WTC11 (cell line): Measurements from ENCODE around the gene PRKCE.

Experiments
- GRHL2 ChIP-seq: fragments of 250-450 bp; sonication (Bioruptor Pico); IDR thresholded peaks from 2 replicates; pipeline ENCODE4 v1.8.0; 2022; ENCODE audit warnings: mild to moderate bottlenecking, moderate library complexity; ENCODE audit not compliant: insufficient replicate concordance, severe bottlenecking
- JUN ChIP-seq: sonication (generic); formaldehyde crosslinking; IDR thresholded peaks from 2 replicates; pipeline ENCODE4 v1.8.0; 2023; ENCODE audit warnings: mild to moderate bottlenecking, missing genetic modification reagents
- NR3C1 ChIP-seq: sonication (generic); formaldehyde crosslinking; conservative IDR thresholded peaks from 2 replicates; pipeline ENCODE4 v1.8.1; 2023; ENCODE audit warnings: low read depth, mild to moderate bottlenecking, missing genetic modification reagents
- RELA ChIP-seq: sonication (generic); formaldehyde crosslinking; IDR thresholded peaks from 2 replicates; pipeline ENCODE4 v1.8.1; 2022; ENCODE audit warnings: missing genetic modification reagents, mild to moderate bottlenecking, borderline replicate concordance
- SP1 ChIP-seq: sonication (generic); formaldehyde crosslinking; conservative IDR thresholded peaks from 2 replicates; pipeline ENCODE4 v1.8.1; 2022; ENCODE audit warnings: missing genetic modification reagents
- TEAD4 ChIP-seq: sonication (generic); formaldehyde crosslinking; IDR thresholded peaks from 2 replicates; pipeline ENCODE4 v1.8.0; 2022; ENCODE audit warnings: mild to moderate bottlenecking, missing genetic modification reagents
- ZNF121 ChIP-seq: sonication (generic); formaldehyde crosslinking; IDR thresholded peaks from 2 replicates; pipeline ENCODE4 v1.8.0; 2023; ENCODE audit warnings: missing genetic modification reagents
- ZNF317 ChIP-seq: sonication (generic); formaldehyde crosslinking; IDR thresholded peaks from 2 replicates; pipeline ENCODE4 v1.8.1; 2023; ENCODE audit warnings: low read depth, mild to moderate bottlenecking, moderate library complexity, missing genetic modification reagents, borderline replicate concordance
- TF ChIP-seq, protein P1 (sequence below): fragments of 200-600 bp; IDR thresholded peaks from 2 replicates; pipeline ENCODE4 v1.8.0; 2022; ENCODE audit warnings: antibody characterized with exemption
- TF ChIP-seq, protein P2 (sequence below): sonication (generic); formaldehyde crosslinking; IDR thresholded peaks from 2 replicates; pipeline ENCODE4 v1.8.0; 2022; ENCODE audit warnings: mild to moderate bottlenecking, missing genetic modification reagents
- TF ChIP-seq, protein P3 (sequence below): fragments of 250-450 bp; sonication (Bioruptor Pico); IDR thresholded peaks from 2 replicates; pipeline ENCODE4 v1.9.0; 2021; ENCODE audit warnings: mild to moderate bottlenecking

DNA sequence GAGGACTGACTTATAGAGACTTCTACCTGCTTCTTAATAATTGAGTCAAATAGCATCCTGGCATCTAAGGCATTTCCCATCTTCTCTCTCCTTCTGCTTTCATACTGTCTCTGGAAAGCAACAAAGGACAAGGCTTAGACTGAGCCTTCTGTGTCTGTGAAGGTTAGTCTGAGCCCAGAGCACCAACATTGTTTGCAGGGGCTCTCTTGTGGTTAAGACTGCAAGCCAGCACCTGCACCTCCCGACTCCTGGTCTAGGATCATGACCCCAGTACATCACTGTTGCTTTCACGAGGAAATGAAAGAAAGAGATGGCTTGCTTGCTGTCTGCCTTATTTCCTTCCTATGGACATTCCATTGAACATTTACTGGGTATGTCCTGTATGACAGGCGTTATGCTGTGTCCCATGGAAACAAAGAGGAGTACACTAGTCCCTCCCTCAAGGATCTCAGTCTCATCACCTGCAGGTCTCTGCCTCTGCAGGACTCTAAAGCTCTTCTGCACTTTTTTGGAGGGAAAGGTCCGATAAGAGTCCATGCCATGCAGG lies 330.0 kb downstream of the PRKCE start:
- TF ChIP-seq, protein P1, sequence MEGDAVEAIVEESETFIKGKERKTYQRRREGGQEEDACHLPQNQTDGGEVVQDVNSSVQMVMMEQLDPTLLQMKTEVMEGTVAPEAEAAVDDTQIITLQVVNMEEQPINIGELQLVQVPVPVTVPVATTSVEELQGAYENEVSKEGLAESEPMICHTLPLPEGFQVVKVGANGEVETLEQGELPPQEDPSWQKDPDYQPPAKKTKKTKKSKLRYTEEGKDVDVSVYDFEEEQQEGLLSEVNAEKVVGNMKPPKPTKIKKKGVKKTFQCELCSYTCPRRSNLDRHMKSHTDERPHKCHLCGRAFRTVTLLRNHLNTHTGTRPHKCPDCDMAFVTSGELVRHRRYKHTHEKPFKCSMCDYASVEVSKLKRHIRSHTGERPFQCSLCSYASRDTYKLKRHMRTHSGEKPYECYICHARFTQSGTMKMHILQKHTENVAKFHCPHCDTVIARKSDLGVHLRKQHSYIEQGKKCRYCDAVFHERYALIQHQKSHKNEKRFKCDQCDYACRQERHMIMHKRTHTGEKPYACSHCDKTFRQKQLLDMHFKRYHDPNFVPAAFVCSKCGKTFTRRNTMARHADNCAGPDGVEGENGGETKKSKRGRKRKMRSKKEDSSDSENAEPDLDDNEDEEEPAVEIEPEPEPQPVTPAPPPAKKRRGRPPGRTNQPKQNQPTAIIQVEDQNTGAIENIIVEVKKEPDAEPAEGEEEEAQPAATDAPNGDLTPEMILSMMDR = no peak
- TF ChIP-seq, protein P2, sequence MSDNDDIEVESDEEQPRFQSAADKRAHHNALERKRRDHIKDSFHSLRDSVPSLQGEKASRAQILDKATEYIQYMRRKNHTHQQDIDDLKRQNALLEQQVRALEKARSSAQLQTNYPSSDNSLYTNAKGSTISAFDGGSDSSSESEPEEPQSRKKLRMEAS (CRISPR knock-in tag) = no peak
- TF ChIP-seq RELA (CRISPR knock-in tag) = no peak
- TF ChIP-seq NR3C1 (CRISPR knock-in tag) = no peak
- no peak for TF ChIP-seq JUN (CRISPR knock-in tag)
- no peak for TF ChIP-seq ZNF121 (CRISPR knock-in tag)
- TF ChIP-seq ZNF317 (CRISPR knock-in tag) = no peak
- TF ChIP-seq GRHL2 (CRISPR knock-in tag) = no peak
- TF ChIP-seq, protein P3, sequence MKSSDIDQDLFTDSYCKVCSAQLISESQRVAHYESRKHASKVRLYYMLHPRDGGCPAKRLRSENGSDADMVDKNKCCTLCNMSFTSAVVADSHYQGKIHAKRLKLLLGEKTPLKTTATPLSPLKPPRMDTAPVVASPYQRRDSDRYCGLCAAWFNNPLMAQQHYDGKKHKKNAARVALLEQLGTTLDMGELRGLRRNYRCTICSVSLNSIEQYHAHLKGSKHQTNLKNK = no peak
- no peak for TF ChIP-seq TEAD4 (CRISPR knock-in tag)
- TF ChIP-seq SP1 (CRISPR knock-in tag) = no peak
